GDM1 (cell line): ENCODE results near the gene CCT6A.
"Not testable (repeated sequence)": the region's sequence is repeated elsewhere in the genome, so short reads cannot be mapped to it uniquely, and the experiment has no call there.

Experiments used
- DNase-seq: peaks from one replicate; lab custom pipeline; 2025; lab: John Stamatoyannopoulos, UW

CCT6A gene

DNA sequence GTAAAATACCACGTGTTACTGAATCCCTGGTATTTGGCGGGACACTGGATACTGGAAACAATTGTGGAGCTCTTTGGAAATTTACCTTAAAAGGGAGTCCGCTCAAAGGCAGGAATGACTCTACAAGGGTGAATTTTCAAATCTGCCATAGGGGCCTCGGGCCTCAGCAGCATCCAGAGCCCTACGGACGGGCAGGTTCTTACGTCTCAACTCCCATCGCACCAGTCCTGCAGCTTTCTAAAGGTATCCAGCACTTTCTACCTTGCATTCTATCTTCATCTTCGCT is 569 bp upstream of the CCT6A start:
- DNase-seq: no peak

DNA sequence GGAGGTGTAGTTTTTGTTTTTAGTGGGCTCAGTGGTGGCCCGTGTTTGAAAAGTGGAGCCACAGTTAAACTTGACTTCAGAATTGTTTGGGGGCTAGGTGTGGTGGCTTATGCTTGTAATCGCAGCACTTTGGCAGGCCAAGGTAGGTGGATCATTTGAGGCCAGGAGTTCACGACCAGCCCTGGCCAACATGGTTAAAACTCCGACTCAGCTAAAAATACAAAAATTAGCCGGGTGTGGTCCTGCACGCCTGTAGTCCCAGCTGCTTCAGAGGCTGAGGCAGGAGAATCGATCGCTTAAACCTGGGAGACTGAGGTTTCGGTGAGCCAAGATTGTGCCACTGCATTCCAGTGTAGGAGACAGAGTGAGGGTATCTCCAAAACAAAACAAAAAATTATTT is 1.8 kb downstream of the CCT6A start:
- DNase-seq: no peak

DNA sequence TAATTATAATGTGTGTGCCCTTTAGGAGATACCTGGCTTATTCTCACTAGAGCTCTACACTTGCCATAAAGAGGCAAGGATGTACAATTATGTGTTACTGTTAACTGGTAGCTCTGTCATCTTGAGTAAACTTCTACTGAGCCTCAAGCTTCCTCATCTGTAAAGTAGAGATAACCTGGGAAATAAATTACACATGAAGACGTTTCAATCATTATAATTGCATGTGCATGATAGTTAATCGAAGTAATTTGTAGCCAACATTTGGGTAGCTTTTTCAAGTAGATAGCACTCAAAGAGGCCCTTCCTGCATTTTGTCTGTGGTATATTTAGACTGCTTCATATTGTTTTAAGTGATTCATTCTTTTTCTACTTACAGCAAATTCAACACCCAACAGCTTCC is 2.4 kb downstream of the CCT6A start:
- no peak for DNase-seq

DNA sequence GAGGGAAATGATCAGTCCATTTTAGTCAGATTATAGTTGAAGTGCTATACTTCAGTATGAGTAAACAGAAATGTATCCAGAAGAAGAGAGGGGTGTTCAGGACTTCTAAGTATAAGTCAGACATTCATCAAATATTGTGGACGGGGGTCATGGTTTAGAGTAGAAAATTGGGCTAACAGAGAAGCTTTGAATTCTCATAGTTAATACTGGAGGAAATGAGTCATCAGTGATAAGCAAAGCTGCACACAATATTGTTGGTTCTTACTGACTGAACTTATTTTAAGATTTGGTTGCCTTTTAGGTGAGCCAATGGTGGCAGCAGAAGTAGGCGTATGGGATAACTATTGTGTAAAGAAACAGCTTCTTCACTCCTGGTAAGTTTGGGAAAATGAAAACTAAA is 10.8 kb downstream of the CCT6A start:
- DNase-seq: no peak

DNA sequence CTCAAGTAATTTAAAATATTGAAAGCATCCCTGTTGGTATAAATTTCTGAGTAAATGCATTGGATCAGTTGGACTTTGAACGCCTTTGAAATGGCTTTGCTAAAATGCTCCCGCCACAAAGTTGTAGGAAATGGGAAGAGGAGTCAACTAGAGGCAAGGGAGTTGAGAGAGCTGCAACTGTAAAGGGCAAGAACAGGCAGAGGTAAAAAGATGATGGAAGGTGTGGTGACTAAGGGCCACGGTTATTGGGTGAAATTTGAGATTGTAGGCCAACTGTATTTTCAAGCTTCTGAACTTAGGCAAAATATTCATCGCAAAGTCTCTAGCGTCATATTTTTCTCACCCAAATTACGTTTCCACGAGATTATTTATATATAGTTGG is 11.9 kb downstream of the CCT6A start:
- no peak for DNase-seq

DNA sequence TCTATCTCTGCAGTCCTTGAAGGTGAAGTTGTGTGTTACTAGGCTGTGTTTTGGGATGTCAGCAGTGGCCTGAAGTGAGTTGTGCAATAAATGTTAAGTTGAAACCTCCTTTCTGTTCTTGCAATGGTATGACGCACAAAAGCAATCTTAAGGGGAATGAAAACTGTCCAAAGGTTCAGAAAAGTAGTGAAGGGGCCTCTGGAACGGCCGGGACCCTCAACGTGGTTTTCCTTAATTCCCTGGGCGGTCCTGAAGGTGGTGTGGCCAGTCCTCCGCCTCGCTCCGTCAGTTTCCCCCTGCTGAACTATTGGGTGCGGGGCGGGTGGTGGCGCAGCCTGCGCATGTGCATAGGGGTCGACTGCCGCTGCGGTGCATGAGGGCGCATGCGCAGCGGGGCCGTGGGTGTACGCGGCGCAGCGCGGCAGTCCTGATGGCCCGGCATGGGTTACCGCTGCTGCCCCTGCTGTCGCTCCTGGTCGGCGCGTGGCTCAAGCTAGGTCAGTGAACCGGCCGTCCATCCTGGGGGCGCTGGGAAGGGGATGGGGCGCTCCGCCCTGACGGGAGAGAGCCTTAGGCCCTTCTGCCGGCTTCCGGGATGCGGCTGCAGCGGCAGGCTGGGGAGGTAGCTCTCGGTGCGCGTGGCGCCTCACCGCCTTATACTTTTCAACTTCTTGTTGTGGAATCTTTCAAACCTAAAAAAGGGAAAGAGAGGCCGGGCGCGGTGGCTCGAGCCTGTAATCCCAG is 12.5 kb downstream of the CCT6A start, which contains the start of gene SUMF2:
SUMF2 (plus strand) TSS at position 405 of the 744 bp plus-strand sequence; CDS start at position 431, 26 bp downstream.
- peak; percentile 82 for DNase-seq

DNA sequence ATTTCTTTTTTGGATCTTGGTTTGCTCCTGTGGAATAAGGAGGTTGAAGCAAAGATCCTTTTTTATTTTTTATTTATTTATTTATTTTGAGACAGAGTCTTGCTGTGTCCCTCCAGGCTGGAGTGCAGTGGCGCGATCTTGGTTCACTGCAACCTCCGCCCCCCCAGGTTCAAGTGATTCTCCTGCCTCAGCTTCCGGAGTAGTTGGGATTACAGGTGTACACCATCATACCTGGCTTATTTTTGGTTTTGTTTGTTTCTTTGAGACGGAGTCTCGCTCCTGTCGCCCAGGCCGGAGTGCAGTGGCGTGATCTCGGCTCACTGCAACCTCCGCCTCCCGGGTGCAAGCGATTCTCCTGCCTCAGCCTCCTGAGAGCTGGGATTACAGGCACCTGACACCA is 14.8 kb downstream of the CCT6A start:
- DNase-seq: not testable (repeated sequence)

DNA sequence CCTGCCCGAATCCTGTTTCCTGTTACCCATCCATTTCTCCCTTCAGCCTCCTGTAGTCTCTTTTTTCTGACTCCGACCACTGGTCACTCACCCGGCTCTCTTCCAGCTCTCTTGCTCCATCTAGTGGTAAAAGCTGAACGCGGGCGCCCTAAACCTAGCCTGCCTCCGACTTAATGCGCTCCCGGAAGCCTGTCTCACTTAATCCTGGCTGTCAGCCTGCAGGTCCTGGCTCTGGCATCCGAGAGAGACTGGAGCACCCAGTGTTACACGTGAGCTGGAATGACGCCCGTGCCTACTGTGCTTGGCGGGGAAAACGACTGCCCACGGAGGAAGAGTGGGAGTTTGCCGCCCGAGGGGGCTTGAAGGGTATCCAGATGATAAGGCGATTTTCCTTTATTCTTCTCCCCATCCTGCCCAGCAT is 22.8 kb downstream of the CCT6A start:
- DNase-seq: peak; percentile 22

DNA sequence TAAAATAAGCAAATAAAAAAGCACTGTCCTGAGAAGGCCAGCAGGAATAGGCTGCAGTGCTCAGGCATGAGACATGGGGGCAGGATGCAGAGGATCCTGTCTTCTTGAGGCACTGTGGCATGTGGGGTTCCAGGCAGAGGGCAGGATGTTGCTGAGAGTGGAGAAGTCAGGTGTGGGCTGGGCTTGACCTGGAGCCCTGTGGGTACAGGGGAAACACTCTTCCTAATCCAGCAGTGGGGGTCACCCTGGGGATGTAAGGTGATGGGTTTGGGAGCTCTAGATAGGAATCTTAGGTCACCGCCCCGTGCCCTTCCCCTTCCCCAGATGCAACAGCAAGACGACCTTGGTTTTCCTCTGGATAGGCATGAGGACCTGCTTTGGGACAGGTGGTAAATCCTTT is 26.1 kb downstream of the CCT6A start:
- DNase-seq: no peak

DNA sequence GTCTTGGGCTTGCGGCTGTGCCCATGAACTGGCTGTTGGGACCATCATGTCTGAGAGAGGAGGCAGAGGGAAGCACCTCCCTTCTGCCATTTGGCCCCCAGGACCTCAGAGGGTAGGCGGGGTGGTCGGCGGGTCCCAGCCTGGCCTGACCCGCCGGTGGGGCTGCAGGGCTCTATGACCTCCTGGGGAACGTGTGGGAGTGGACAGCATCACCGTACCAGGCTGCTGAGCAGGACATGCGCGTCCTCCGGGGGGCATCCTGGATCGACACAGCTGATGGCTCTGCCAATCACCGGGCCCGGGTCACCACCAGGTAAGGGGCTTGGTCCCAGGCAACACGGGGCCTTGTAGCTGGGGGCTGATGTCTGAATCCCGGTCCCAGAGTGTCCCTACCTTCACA is 26.6 kb downstream of the CCT6A start:
- no peak for DNase-seq

DNA sequence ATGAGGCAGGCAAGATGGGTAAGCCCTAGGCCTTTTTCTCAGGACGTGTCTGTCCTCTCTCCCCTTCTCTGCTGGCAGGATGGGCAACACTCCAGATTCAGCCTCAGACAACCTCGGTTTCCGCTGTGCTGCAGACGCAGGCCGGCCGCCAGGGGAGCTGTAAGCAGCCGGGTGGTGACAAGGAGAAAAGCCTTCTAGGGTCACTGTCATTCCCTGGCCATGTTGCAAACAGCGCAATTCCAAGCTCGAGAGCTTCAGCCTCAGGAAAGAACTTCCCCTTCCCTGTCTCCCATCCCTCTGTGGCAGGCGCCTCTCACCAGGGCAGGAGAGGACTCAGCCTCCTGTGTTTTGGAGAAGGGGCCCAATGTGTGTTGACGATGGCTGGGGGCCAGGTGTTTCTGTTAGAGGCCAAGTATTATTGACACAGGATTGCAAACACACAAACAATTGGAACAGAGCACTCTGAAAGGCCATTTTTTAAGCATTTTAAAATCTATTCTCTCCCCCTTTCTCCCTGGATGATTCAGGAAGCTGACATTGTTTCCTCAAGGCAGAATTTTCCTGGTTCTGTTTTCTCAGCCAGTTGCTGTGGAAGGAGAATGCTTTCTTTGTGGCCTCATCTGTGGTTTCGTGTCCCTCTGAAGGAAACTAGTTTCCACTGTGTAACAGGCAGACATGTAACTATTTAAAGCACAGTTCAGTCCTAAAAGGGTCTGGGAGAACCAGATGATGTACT is 28.1 kb downstream of the CCT6A start:
- DNase-seq: peak; percentile 50

DNA sequence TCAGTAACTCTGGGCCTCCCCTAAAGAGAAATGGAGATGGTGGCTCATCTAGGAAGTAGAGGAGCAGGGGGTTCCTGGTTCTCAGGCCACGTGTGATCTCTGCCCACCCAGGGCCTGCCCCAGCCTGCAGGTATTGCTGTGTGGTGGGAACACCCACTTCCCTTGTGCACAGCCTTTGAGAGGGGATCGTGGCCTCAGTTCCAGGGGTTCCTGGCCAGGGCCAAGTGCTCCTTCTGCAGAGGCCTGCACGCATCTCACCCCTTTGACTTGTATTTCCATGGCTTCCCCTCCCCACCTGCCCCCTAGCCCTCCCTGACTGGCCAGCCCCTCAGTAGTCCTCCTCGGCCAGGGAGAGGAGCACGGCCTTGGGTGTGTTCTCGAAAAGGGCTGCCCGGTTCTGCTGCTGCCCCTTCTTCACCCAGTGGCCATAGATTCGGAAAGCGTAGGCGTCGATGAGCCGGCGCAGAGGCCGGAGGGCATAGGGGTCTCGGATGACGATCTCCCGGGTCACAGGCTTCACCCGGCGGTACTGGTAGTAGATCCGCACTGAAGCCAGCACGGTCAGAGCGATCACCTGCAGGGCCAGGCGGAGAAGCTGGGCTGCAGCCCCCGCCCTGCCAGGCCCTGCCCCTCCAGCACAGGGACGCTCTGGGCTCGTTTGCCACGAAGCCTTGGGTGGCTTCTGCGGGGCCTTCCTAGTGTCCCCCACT is 29.3 kb downstream of the CCT6A start:
- DNase-seq: not testable (repeated sequence)

DNA sequence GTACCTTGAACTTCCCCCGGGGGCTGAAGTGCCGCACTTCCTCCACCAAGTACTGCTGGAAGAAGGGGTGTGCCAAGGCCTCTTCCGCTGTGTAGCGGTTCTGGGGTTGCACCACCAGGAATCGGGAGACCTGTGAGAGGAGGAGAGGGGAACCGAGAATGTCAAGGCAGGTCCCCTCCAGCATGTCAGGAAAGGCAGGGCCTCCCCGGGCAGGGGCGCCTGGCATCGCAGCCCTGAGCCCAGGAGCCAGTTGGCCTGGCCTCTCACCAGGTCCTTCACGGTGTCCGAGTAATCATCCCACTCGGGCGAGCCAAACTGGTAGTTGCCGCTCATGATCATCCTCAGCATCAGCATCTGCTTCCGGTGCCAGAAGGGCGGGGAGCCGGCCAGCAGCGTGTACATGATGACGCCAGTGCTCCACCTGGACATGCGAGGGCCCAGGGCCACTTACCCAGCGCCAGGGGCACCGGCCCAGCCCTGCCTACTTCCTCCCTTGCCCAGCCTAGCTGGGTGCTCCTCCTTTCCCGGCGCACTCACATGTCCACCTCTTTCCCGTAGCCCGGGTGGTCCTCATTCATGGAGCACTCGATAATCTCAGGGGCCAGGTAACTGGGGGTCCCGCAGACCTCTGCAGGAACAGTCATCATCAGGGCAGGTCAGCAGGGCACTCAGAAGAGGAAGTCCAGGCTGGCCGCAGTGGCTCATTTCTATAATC is 30.2 kb downstream of the CCT6A start:
- no peak for DNase-seq

DNA sequence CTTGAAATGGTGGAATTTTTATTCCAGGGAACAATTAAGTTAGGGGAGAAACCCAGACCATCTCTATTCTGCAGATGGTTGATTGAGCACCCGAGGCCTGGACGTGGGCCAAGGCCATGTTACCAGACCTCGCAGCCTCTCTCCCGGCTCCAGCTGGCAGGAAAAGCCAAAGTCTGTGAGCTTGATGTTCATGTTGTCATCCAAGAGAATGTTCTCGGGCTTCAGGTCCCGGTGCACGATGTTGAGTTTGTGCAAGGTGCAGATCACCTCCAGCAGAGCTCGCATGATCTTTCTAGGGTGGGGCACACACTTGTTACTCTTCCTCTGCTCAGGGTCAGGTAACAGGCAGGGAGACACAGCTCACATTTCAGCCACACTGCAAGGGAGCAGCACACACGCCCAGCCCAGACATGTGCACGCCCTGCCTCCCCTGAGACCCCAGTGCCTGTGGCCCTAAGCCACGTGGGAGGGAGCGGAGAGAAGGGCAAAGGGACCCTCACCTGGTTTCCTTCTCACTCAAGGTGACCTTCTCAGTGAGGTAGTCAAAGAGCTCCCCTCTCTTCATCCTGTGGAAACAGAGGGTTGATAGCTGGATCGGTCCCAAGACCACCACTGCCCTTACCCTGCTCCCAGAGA is 31.7 kb downstream of the CCT6A start:
- no peak for DNase-seq

DNA sequence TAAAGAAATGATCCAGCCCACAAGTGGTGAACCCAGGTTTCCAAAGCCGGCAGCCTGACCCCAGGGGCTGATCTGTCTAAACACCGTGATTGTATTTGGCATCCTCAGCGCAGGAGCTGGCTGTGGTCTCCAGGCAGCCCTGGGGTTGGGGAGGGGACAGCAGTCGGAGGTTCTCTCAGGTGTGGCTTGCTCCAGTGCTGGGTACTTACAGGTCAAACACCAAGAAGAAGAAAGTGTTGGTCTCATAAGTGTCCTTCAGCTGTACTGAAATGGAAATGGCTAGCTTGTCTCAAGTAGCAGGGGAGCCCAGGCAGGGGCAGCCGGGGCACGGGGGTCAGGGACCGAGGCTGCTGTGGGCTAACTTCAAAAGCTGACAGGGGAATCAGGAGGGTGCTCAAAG is 35.2 kb downstream of the CCT6A start:
- no peak for DNase-seq

DNA sequence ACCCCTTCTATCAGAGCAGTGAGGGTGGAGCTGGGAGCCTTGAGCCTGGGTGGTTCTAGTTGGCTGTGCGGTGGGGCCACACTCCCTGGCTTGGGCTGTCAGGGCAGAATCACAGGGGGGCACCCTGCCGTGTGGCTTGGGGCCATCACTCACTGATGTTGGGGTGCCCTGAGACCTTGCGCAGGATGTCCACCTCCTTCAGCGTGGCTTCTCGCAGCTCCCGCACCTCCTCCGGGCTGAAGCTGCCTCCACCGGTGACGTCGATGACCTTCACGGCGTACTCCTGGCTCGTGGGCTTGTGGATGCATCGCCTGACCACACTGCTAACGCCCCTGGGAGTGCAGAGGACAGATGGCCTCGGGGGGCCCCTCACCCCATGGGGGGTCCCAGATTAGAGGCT is 35.9 kb downstream of the CCT6A start:
- no peak for DNase-seq

DNA sequence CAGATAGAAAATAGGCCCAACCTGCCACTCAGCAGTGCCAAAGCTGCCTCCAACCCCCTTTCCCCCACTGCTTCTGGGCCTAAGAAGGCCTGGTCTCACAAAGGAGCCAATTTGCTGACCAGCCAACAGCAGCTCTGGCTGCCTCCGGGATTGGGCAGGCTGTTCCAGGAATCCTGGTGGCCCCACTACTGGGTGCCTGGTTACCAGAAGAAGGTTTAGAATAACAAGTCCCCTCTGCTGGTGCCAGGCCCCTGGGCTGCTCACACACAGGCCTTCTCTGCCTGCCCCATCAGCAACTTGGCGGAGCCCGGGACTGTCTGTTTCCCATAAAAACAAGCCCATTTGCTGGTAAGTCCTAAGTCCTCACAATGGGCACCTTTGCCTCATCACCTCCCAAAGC is 40.0 kb downstream of the CCT6A start:
- no peak for DNase-seq

DNA sequence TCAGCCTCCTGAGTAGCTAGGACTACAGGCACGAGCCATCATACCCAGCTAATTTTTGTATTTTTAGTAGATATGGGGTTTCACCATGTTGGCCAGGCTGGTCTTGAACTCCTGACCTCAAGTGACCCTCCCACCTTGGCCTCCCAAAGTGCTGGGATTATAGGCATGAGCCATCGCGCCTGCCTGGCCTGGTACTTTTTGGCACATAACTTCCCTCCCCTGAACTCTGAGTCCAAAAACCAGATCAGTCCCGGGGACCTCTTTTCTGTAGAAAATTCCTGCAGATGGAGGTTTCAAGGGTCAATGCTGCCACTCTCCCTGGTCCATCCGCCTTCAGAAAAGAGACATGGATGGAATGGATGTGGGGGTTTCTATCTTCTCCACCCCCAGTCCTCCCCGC is 40.8 kb downstream of the CCT6A start:
- not testable (repeated sequence) for DNase-seq

DNA sequence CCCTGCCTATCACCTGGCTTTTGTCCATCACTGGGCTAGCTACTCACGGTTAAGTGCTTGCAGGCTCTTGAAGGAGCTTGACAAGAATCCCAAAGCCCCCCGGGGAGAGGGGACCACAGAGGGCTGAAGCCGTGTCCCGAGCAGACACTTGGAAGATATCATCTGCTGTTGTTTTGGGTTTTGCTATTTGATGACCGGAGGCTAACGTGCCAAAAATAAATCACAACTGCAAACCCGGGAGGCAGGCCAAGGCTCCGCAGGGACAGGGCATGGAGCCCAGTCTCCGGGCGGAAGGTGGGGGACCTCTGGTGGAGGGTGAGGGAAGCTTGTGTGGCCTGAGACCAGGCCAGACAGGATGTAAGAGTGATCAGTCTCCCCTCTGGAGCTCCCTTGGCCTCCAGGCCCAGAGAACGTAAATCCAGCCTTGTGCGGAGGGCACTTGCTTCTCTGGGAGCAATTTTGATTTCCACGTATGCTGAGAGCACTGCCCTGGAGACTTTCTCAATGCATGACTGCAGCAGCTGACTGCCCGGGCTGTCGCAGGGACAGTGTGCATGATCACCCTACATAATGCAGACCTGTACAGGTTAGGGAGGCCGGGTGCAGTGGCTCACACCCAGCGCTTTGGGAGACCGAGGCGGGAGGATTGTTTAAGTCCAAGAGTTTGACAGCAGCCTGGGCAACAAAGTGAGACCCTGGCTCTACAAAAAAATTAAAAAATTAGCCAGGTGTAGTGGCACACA is 41.4 kb downstream of the CCT6A start, which contains the start of gene PHKG1:
PHKG1 (minus strand) TSS at position 164 of the 743 bp plus-strand sequence. CDS start 4,011 bp downstream, outside the sequence.
- DNase-seq: no peak

DNA sequence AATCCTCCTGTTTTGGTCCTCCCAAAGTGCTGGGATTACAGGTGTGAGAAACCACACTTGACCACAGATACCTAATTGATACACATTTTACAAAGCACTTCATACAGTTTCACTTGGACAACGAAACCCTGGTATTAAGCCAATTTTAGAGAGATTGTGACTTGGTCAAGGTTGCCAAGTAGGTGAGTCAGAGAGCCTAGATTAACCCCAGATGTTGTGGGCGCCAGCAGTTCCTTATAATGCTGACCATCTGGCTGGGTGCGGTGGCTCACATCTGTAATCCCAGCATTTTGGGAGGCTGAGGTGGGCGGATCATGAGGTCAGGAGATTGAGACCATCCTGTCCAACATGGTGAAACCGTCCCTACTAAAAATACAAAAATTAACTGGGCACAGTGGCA is 46.1 kb downstream of the CCT6A start:
- no peak for DNase-seq
